GM20000 (cell line): Measurements from ENCODE around the gene KCNB1.

Source experiments
- DNase-seq: peaks from one replicate; pipeline ENCODE4 v3.0.0; 2012; ENCODE audit warnings: low spot score
- TF ChIP-seq, protein P1 (sequence below): IDR thresholded peaks from 2 replicates; pipeline ENCODE4 v1.5.1; 2012; ENCODE audit warnings: mild to moderate bottlenecking, control low read depth; ENCODE audit errors: extremely low read depth, missing control alignments

KCNB1 gene

GRCh38 chr20:49482621-49483017 lies at the start of gene KCNB1:
Gene KCNB1 (minus strand): TSS chr20:49482668. CDS start chr20:49482480, 188 bp downstream.
- TF ChIP-seq, protein P1, sequence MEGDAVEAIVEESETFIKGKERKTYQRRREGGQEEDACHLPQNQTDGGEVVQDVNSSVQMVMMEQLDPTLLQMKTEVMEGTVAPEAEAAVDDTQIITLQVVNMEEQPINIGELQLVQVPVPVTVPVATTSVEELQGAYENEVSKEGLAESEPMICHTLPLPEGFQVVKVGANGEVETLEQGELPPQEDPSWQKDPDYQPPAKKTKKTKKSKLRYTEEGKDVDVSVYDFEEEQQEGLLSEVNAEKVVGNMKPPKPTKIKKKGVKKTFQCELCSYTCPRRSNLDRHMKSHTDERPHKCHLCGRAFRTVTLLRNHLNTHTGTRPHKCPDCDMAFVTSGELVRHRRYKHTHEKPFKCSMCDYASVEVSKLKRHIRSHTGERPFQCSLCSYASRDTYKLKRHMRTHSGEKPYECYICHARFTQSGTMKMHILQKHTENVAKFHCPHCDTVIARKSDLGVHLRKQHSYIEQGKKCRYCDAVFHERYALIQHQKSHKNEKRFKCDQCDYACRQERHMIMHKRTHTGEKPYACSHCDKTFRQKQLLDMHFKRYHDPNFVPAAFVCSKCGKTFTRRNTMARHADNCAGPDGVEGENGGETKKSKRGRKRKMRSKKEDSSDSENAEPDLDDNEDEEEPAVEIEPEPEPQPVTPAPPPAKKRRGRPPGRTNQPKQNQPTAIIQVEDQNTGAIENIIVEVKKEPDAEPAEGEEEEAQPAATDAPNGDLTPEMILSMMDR, result no peak
- peak; percentile 77 for DNase-seq

GRCh38 chr20:49529470-49529869 lies 47.0 kb upstream of the KCNB1 start:
- DNase-seq, result no peak
- TF ChIP-seq, protein P1, result no peak

- DNase-seq, result no peak
- TF ChIP-seq, protein P1, result no peak
These were observed 44.1 kb upstream of the KCNB1 start for GRCh38 chr20:49526568-49526967.

GRCh38 chr20:49526056-49526455 lies 43.6 kb upstream of the KCNB1 start:
- DNase-seq, result no peak
- TF ChIP-seq, protein P1, result no peak

GRCh38 chr20:49523767-49524360 lies 41.4 kb upstream of the KCNB1 start:
- TF ChIP-seq, protein P1, result no peak
- no peak for DNase-seq

- TF ChIP-seq, protein P1, result no peak
- DNase-seq, result no peak
These were observed 38.9 kb upstream of the KCNB1 start for GRCh38 chr20:49521356-49521755.

DNA sequence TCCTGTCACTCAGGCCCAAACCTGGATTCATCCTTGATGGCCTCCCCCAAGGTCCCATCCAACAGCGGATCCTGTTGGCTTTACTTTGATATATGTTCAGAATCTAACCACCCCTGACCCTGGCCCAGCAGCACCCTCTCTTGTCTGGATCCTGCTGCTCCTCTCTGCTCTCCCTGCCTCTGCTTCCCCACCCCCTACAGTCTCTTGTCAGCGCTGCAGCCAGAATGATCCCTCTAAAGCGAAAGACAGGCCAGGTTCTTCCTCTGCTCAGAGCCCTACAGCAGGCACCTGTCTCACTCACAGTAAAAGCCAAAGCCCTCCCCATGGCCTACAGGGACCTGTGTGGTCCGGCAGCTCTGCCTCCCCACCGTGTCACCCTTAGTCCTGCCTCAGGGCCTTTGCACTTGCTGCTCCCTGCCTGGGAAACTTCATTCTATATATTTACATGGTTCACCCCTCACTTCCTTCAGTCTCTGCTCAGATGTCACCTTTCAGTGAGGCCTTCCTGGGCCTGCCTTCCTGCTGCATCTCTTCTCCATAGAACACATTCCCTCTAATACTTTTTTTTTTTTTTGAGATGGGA lies 37.4 kb upstream of the KCNB1 start:
- DNase-seq, result no peak
- TF ChIP-seq, protein P1, result no peak
